ENCODE measurements around the gene EIF2S1. TPM values are rescaled to one million over a fixed set of nuclear protein-coding genes. Genes with fewer than 3 reads are reported as not detected.

EIF2S1 gene
- total RNA-seq, 3 donors from 2014 or later (not counting 1 experiment from before 2014, with no cell fraction given): 31.6 to 37.7 (median 33.2) TPM

DNA sequence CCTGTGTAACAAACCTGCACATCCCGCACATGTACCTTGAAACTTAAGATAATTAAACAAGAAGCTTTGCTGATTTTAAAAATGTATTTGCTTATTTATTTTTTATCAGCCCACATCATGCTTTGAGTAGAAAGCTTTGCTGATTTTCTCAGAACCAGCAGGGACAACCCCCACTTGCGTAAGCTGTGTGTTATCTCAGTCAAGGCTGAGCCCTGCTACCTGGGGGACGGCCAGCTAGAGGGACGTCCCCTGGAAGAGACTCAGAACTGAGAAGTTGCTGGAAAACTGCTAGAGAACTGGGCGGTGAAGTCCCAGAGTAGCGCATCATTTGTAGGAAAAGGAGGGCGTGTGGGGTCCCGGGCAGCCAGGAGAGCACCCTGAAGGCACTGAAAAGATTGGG lies 56.0 kb downstream of the EIF2S1 start:
- Mint-ChIP-seq H3K9me3 (no peaks in the 10 kb centered on the region), H3K36me3 (no peaks in the 10 kb centered on the region), H3K27ac (no peak overlapping the region), H3K4me1 (no peaks in the 10 kb centered on the region), H3K4me3 (no peak overlapping the region), H3K27me3 (ENCODE audit: low read depth in 2 of 2) (peaks cover 8 to 21% of the 10 kb centered on the region in 2 donors)
- 85% methylated on average over 7 of the region's 8 CpGs for WGBS (ENCODE audit: insufficient coverage)
- Histone ChIP-seq H3K27me3 (ENCODE audit: control insufficient read depth, insufficient read depth, low read length) (no peaks in the 10 kb centered on the region), H3K4me1 (ENCODE audit: control insufficient read depth, insufficient read depth, low read length) (peaks cover 3% of the 10 kb centered on the region), H3K9me3 (ENCODE audit: control insufficient read depth, insufficient read depth, low read length) (no peaks in the 10 kb centered on the region), H3K27ac (ENCODE audit: low read length) (no peak overlapping the region), H3K36me3 (ENCODE audit: control insufficient read depth, insufficient read depth, low read length) (no peaks in the 10 kb centered on the region), H3K4me3 (ENCODE audit: low read length) (no peak overlapping the region)
- TF ChIP-seq, protein P1, sequence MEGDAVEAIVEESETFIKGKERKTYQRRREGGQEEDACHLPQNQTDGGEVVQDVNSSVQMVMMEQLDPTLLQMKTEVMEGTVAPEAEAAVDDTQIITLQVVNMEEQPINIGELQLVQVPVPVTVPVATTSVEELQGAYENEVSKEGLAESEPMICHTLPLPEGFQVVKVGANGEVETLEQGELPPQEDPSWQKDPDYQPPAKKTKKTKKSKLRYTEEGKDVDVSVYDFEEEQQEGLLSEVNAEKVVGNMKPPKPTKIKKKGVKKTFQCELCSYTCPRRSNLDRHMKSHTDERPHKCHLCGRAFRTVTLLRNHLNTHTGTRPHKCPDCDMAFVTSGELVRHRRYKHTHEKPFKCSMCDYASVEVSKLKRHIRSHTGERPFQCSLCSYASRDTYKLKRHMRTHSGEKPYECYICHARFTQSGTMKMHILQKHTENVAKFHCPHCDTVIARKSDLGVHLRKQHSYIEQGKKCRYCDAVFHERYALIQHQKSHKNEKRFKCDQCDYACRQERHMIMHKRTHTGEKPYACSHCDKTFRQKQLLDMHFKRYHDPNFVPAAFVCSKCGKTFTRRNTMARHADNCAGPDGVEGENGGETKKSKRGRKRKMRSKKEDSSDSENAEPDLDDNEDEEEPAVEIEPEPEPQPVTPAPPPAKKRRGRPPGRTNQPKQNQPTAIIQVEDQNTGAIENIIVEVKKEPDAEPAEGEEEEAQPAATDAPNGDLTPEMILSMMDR (IDR thresholded peaks at IDR 0.05): no peak
- DNase-seq (no peak), ATAC-seq (no peak)
- intact Hi-C loops (cut with micrococcal nuclease): no loop called here

DNA sequence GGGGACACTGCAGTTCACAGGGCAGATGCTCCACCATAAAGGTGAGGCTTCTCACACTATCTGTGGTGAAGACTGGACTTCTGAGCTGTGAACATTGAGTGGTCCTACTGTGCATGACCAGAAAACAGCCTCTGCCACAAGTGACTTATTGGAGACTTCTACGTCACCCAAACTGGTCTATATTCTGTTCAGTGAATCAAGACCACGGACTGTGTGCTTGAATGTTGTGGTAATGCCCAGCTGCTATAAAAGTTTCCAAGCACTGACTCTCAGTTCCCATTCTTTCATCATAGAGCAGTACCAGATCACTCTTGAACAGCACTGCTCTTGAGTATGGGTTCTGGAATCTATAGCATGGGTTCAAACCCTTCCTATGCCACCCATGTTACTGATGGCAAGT lies 56.7 kb downstream of the EIF2S1 start:
- 34% methylated on average over 2 of the region's 2 CpGs for whole genome bisulfite sequencing (ENCODE audit: insufficient coverage)
- no peak for DNase-seq
- H3K4me3 Mint-ChIP-seq: no peak overlapping the region
- intact Hi-C loops (cut with micrococcal nuclease): no loop called here
- peaks cover 5 to 21% of the 10 kb centered on the region in 2 donors for H3K27me3 Mint-ChIP-seq (ENCODE audit: low read depth in 2 of 2)
- H3K4me1 Mint-ChIP-seq: no peaks in the 10 kb centered on the region
- H3K36me3 Mint-ChIP-seq: no peaks in the 10 kb centered on the region
- Histone ChIP-seq H3K4me1 (ENCODE audit: control insufficient read depth, insufficient read depth, low read length) (peaks cover under 1% of the 10 kb centered on the region), H3K4me3 (ENCODE audit: low read length) (no peak overlapping the region), H3K9me3 (ENCODE audit: control insufficient read depth, insufficient read depth, low read length) (no peaks in the 10 kb centered on the region), H3K36me3 (ENCODE audit: control insufficient read depth, insufficient read depth, low read length) (no peaks in the 10 kb centered on the region), H3K27me3 (ENCODE audit: control insufficient read depth, insufficient read depth, low read length) (no peaks in the 10 kb centered on the region), H3K27ac (ENCODE audit: low read length) (no peak overlapping the region)
- H3K9me3 Mint-ChIP-seq: no peaks in the 10 kb centered on the region
- TF ChIP-seq, protein P1 (IDR thresholded peaks at IDR 0.05): no peak
- no peak for ATAC-seq
- H3K27ac Mint-ChIP-seq: no peak overlapping the region

DNA sequence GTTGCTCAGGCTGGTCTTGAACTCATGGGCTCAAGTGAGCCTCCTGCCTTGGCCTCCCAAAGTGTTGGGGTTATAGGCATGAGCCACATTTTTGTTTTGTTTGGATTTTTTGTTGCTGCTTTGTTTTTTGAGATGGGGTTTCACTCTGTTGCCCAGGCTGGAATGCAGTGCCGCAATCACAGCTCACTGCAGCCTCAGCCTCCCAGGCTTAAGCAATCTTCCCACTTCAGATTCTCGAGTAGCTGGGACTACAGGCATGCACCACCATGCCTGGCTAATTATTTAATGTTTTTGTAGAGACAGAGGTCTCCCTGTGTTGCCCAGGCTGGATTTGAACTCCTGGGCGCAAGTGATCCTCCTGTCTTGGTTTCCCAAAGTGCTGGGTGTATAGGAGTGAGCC lies 57.5 kb downstream of the EIF2S1 start:
- no peak for ATAC-seq
- H3K27me3 ChIP-seq (ENCODE audit: control insufficient read depth, insufficient read depth, low read length): no peaks in the 10 kb centered on the region
- TF ChIP-seq, protein P1 (IDR thresholded peaks at IDR 0.05): no peak

More for the DNA sequence above, 57.5 kb downstream of the EIF2S1 start:
- H3K4me3 ChIP-seq (ENCODE audit: low read length): no peak overlapping the region
- no peak for DNase-seq
- no peak overlapping the region for H3K4me3 Mint-ChIP-seq
- intact Hi-C loops (cut with micrococcal nuclease): no loop called here
- no peak overlapping the region for H3K27ac ChIP-seq (ENCODE audit: low read length)
- peaks cover 0 to 15% of the 10 kb centered on the region in 2 donors for H3K27me3 Mint-ChIP-seq (ENCODE audit: low read depth in 2 of 2)
- H3K36me3 Mint-ChIP-seq: no peaks in the 10 kb centered on the region
- H3K9me3 ChIP-seq (ENCODE audit: control insufficient read depth, insufficient read depth, low read length): no peaks in the 10 kb centered on the region
- no peaks in the 10 kb centered on the region for H3K4me1 Mint-ChIP-seq
- no peaks in the 10 kb centered on the region for H3K36me3 ChIP-seq (ENCODE audit: control insufficient read depth, insufficient read depth, low read length)
- H3K4me1 ChIP-seq (ENCODE audit: control insufficient read depth, insufficient read depth, low read length): no peaks in the 10 kb centered on the region
- H3K9me3 Mint-ChIP-seq: no peaks in the 10 kb centered on the region
- H3K27ac Mint-ChIP-seq: no peak overlapping the region
- 73% methylated on average over 3 of the region's 3 CpGs for WGBS (ENCODE audit: insufficient coverage)
